ENCODE data around the gene PPT2.
A peak's percentile ranks its signal among the peaks of the same experiment; 100 is the strongest.

Gene PPT2

DNA sequence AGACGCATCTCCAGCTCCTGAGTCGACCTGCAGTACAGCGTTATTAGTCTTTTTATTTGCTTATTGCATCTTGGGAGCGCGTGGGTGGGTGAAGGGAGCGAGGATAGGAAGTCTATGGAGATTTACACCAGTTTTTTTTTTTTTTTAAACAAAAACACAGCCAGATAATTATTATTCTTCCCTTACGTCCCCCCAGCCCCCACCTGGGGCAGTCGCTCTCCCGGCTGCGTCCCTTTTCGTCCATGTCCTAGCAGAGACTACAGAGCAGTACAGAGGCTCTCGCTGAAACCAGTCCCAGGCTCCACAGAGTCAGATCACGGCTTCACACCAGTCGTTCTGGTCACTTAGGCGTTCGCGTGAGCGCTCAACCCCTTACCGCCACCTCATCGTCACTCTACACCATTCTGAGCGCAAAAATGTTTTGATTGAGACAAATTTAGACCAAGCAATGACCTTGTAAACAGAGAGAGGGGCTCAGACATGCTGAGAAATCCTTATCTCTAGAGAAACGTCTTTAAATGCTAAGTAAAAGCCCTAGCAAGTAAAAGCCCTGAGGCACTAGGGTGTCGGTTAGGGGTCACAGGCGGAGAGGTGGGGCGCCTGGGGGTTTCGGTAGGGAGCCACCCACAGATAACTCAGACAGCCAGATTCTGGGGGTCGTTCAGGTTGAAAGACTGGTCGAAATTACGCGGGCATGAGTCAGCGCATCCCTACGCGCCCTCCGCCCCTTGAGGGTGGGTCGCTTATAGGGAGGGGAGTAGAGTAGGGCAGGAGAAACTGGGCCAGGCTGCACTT, 975 bp upstream of the PPT2 start:
- no peak for DNase-seq

DNA sequence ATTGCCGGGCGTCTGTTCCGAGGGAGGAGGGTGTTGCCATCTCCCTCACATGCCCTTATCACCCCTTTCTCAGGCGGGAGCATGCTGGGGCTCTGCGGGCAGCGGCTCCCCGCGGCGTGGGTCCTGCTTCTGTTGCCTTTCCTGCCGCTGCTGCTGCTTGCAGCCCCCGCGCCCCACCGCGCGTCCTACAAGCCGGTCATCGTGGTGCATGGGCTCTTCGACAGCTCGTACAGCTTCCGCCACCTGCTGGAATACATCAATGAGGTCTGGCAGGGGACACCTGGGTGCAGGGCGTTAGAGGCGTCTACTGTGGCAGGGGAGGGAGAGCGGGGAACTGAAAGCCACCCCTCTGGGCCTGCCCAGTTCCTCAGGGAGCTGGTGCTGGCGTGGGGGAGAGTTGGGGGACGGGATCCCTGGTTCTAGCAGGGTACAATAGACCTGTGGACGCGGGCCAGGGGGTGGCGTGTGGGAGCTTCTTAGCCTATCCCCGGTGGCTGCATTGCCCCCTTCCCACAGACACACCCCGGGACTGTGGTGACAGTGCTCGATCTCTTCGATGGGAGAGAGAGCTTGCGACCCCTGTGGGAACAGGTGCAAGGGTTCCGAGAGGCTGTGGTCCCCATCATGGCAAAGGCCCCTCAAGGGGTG, 697 bp downstream of the PPT2 start:
- no peak for DNase-seq

DNA sequence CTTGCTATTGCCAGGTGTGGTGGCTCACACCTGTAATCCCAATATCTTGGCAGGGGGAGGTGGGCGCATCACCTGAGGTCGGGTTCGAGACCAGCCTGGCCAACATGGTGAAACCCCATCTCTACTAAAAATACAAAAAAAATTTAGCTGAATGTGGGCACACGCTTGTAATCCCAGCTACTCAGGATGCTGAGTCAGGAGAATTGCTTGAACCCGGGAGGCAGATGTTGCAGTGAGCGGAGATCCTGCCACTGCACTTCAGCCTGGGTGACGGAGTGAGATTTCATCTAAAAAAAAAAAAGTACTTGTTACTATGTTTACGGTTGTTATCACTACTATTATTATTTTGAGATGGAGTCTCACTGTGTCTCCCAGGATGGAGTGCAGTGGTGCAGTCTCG, 3.0 kb downstream of the PPT2 start:
- no peak for DNase-seq

DNA sequence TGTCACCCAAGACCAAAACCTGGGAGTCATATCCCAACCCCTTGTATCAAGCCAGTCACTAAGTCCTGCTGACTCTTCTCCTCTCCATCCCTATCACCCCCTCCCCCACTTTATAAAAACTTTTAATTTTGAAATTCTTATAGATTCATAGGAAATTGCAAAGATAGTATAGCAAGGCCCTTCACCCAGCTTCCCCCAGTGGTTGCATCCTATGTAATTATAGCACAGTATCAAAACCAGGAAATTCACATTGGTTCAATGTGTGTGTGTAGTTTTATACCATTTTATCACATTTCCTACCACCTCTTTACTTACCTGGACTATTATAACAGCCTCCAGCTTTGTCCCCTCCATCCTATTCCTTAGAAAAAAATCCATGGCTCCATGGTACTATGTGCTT, 4.1 kb downstream of the PPT2 start:
- DNase-seq = no peak

DNA sequence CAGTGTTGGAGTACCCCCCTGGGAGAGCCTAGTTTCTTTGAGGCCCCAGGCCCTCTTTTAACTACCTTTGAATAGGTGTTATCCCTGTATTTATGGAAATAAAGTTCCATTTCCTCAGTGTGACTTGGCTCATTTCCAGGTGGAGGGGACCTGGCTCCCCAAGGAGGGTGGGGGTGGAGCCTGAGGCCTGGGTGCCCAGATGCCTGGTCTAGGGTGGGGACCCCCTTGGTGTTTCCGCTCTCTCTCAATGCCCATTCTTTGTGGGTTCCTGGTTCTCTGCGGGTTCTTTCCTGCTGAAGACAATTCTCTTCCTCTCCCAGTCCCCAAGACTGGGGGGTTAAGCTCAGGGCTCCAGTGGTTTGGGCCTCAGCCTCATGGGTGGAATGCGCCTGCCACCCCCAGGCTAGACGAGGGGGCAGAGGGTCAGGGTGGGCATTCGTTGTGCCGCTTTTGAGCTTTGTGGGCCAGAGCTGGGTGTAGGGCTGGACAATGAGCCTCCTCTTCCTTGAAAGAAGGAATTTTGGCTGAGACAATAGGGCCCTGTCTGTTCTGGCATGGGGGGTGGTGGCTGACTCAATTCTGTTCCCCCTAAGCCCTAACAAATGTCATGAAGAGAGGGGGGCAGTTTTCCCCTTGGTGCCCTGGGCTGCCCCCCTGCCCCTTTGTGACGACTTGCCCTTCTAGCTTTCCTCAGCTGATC, 9.8 kb downstream of the PPT2 start:
- DNase-seq = no peak

DNA sequence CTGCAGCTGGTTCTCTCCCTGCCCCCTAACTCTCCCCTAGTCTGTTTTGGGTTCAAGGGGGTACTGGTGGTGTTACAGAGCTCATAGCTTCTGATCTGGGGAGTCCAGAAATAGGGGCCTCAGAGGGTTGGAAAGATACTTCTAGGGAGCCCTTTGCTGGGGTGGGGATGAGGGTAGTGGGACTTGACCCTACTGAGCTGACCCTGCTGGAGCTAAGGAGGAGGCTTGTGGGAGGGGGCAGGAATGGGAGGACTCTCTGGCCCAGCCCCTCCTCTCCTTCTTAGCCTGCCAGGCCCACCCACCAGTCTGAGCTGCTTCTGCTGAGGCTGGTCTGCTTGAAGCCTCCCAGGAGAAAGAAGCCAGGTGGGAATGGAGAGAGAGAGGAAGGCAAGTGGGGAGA, 10.4 kb downstream of the PPT2 start, which contains the start of gene EGFL8:
TSS of gene EGFL8 (plus strand) at position 301 of the 400 bp plus-strand sequence. CDS start 1,571 bp downstream, outside the sequence.
- DNase-seq = no peak

DNA sequence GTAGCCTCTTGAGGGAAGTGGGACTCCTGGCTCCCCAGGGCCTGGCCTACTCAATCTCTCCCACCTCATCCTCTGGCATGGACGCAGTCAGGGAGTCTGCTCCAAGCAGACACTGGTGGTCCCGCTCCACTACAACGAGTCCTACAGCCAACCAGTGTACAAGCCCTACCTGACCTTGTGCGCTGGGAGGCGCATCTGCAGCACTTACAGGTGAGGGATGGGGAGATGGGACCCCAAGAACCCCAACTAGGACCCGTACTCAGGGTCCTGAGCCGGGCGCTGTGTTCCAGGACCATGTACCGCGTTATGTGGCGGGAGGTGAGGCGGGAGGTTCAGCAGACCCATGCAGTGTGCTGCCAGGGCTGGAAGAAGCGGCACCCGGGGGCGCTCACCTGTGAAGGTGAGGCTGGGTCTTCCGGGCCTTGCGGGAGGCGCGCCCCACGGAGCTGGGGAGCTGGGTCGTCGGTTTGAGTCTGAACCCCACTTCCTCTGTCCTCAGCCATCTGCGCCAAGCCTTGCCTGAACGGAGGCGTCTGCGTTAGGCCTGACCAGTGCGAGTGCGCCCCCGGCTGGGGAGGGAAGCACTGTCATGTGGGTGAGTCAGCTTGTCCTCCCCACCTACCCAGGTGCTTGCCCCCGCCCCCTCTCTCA, 12.6 kb downstream of the PPT2 start:
- peak; percentile 44 for DNase-seq

DNA sequence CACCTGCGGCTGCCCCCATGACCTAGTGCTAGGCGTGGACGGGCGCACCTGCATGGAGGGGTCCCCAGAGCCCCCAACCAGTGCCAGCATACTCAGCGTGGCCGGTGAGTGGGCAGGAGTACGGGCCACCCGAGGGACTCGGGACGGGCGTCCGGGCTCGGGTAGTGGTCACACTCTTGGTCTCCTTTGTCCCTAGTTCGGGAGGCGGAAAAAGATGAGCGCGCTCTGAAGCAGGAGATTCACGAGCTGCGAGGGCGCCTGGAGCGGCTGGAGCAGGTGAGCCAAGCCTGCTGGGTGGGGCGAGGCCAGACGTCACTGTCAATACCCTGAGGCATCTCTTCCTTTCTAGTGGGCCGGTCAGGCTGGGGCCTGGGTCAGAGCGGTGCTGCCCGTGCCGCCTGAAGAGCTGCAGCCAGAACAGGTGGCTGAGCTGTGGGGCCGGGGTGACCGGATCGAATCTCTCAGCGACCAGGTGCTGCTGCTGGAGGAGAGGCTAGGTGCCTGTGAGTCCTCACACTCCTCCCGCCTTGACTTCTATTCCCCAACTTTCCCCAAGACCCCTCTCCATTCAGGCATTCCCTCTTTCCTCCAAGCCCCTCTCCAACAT, 13.3 kb downstream of the PPT2 start:
- no peak for DNase-seq

DNA sequence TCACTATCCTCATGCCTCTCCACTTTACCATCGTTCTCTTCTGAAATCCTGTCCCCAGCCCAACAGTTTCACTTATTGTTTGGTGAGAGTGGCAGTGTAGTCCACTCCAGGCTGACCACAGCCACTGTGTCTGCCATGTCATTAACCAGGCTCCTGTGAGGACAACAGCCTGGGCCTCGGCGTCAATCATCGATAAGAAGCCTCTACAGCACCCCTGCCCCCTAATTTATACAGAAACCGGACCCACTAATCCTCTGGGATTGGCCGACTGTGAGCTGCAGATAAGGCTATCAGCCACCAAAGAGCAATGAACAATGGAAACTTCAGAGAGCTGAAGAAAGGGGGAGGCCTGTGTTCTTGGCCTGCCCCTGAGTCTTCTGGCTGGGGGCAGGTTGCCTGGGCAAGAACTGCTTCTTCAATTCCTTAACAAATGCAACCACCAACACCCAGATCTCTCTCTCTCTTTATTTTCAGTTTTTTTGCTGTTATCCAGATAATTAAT, 13.9 kb downstream of the PPT2 start:
- DNase-seq = peak; percentile 97

DNA sequence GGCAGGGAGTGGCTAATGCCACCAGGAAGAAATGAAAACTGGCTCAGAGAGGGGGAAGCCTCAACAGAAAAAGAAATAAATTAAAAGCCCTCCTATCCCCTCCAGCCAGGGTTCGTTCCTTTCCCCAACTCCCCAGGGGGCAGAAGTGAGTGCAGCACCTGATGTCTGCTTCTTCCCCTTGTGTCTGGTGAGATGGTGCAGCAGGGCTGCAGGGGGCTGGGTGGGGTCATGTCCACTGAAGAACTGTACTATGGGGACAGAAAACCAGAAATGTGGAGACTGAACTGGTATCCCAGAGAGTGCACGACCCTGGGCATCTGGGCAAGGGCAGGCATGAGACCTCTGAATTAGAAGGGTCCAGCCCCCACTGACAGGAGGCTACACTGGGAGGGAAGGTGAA, 14.4 kb downstream of the PPT2 start:
- peak; percentile 59 for DNase-seq

DNA sequence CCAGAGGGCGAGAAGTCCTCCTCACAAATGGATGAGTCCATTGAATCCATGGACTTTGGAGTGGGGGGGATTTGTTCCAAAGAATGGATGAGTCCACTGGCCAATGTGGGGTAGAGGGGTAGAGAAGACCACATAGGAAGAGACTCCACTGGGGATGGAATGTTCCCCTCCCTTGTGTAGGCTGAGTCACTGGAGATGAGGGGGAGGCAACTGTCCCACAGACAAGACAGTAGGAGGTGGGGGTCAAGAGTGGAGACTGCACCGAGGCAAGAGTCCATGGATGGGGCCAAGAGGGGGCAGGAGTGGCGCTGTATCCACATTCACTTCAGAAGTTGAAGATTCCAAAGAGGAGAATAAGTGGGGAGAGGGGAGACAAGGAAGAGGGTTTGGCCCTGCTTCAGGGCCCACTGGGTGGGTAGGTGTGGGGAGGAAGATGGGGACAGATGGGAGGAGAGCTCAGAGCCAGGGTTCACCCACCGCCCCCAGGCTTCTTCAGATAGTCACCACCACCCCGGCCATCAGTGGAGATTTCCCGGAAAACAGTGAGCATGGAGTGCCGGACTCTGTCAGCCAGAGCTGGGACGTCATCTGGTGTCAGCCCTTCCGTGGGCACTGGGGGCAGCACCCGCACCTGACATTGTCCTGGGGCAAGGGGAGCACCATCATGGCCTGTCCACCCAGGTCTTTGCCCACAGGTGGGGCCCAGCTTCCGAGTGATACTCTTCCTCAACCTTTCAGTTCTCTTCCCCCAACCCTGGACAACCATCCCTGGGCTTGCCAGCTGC, 15.1 kb downstream of the PPT2 start:
- no peak for DNase-seq

DNA sequence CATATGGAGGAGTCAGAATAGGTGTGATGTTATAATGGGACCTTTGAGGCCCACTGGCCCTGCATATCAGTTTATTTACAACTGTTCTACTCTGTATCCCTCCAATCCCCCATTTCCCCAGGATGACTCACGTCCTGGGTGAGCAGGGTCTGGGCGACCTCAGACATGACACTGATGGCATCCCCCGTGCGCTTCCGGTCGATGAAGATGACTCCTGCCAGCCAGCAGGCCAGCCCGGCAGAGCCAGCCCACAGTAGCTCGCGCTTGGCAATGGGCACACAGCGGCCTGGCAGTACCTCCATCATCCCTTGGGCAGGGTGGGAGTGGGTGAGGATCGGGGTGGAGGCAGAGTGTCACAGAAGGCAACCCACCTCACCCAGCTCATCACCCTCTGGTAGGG, 16.4 kb downstream of the PPT2 start:
- no peak for DNase-seq

DNA sequence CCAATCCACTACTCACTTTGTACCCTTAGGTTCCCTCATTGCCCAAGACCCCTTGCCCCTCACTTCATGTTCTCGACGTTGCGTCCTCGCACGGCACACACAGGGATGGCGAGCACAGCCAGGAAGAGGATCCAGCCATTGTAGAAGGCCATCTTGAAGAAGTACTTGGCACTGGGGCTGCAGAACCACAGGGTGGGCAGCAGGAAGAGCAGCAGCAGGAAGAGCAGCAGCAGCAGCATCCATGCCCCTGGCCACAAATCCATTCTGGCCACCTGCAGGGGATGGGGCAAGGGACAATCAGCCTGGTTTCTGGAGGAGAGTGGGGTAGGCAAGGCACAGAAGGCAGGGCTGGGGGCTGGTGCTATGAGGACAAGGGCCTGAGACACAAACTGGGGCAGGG, 17.3 kb downstream of the PPT2 start:
- DNase-seq = no peak

DNA sequence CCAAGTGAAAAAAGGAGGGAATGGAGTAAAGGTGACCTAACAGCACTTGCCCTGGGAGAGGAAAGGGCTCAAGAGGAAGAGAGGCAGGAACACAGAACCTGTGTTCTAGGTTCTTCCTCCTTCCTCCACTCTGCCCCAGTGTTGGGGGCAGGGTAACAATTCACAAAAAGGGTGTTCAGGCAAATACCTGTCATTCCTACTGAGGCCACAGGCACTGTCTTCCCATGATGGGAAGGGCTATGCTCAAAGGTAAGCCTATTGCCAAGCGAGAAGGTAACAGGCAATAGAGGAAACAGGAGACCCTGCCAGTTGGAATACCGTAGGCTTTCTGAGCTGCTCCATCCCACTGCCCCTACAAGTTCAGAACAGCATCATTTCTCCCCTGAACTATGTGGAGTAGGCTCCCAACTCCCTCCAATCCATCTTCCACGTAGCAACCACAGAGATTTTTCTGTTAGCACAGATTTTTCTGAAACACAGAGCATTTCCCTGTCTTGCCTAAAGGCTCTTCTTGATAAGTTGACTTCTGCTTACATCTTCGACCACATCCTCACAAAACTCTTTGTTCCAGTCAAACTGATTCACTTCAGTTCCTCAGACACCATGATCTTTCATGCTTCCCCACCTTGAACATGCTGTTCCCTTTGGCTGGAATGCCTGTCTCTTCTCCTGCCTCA, 19.2 kb downstream of the PPT2 start:
- no peak for DNase-seq

DNA sequence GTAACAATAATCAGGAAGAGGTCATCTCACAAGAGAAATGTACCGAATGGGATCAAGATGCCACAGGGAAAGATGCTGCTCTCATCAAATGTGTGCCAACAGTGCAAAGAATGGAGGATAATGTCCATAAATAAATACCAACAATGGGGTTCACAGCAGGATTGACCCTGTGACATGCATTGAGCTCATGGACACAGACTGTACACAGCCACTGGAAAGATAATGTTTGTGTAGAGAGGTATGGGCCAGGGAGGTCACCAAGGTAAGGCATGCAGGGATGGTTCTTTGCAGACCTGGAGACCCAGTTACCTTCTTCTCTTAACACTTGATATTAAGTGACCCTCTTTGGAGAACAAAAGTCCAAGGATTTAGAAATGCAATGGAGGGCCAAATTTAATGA, 20.5 kb downstream of the PPT2 start:
- DNase-seq = no peak

DNA sequence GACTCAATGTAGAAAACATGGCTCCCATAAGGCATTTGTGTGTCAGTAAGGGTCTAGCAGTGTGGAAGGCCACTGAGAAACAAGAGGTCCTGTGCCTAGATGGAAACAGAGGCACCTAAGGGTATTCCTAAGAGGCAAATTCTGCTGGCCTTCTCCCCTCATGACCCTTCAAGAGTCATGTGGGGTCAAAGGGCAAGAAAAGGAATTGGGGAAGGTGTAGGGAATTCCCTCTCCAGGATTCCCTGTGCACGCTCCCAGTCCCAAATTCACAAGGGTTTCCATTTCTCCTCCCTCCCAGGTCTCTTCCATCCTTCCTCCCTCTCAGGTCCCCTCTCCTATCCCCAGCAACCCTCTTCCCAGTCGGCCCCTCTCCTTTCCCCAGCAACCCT, 21.4 kb downstream of the PPT2 start:
- DNase-seq = peak; percentile 33

DNA sequence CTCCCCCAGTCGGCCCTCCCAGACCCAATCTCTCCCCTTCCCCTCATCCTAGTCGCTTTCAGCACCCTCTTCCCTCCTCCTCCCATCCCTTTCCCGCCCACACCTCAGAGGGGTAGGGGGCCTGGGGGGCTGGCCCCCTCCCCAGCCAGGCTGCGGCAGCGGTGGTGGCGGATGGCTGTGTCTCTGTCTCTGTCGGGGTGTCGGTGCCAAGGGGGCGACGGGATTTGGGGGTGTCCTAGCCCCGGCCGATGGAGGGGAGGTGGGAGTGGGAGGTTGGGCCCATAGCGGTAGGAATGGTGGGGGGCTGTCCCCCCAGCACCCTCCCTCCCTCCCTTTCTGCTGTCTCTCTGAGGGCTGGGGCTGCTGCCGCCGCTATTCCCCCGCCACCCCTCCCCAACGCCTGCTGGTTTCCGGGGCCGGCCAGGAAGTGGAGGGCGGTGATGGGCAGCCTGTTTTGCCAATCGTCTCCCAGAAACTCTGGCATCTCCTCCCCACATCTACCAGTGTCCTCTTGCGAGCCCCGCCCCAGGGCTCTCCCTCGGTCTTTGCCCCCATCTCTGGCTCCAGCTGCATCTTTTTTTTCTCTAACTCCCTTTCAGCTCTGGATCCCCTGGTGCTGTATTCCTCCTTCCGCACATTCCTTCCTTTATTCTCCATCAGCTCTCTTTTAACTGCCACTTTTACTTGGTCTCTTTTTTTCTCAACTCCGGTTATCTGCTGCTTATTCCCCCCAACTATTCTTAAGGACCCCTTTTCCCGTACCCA, 22.0 kb downstream of the PPT2 start, which contains the start of gene AGPAT1:
TSS of gene AGPAT1 (minus strand) at position 374 of the 765 bp plus-strand sequence. CDS start 4,588 bp downstream, outside the sequence.
- peak; percentile 97 for DNase-seq

DNA sequence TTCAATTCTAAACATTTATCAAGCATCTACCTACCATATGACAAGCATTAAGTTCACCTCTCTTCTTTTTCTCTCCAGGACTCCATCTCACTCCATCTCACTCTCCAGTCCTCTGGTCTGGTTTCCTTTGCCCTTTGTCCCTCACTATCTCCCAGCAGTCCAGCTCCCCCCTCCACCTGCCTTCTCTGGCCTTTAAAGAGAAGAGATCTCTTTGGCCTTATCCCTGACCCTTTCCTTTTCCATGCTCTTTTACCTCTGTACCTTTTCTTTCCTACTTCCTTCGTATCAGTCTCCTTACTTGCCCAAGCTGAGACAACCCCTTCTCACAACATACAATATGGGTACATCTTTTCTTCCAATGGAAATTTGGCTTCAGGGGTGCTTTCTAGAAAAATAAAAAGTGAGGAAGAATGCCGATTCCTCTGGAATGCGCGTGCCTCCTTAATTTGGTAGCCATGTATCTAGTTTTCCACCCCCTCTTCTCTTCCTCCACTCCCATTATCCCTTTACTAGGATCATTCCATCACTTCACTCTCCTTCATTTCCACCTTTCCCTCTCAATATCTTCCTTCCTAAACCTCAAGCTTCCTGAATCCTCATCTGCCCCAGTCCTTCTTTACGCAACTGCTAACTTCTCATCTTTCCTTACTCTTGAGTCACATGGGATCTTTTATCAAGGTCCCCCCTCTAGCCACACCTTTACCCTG, 22.7 kb downstream of the PPT2 start:
- DNase-seq = no peak

DNA sequence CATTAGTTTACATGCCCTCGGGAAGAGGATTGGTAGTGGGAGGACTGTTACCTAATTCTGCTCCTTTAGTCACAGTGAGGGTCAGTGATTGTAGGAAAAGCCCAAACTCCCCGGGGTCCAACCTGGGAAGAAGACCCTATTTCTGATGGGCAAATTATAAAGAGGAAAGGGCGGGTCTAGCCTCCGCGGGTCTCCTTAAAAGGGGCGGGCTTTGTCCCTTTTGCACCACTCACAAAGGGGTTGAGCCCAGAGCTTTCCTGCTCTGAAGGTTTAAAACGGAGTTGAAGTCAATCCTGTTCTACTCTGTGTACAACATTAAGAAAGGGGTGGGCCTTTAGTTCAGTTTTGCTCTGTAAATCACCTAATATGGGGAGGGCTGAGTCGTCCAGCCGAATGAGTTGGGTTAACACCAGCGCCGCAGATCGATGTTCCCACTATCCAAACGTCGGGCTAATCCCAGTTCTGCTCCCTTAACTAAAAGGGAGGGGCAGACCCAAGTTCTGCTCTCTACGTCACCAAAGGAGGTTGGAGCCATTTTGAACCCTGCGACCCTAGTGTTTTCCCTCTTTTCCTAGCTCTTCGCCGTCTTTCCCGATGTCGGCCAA, 23.3 kb downstream of the PPT2 start:
- peak; percentile 76 for DNase-seq
